Activated CD8-positive, alpha-beta T cell treated with anti-CD3 and anti-CD28 coated beads for 36 hours (primary cell): ENCODE data around the gene OSMR. TPM values are rescaled to one million over a fixed set of nuclear protein-coding genes. Genes with fewer than 3 reads are reported as not detected.

Source experiments
- ATAC-seq: fragments of 200-7000 bp; cut with Tn5 transposase; one replicate; pipeline ENCODE4 v1.10.0; 2021; ENCODE audit warnings: mild to moderate bottlenecking, moderate library complexity
- CTCF ChIA-PET: fragments of 350-600 bp; sonication (Branson Sonifier 250); formaldehyde crosslinking; loops from one replicate; lab custom pipeline; 2021; ENCODE audit warnings: antibody characterized with exemption; lab: Charles Lee
- POLR2A ChIA-PET: fragments of 350-600 bp; sonication (Branson Sonifier 250); formaldehyde crosslinking; loops from one replicate; lab custom pipeline; 2021; ENCODE audit warnings: antibody characterized with exemption; lab: Charles Lee
- DNase-seq: peaks from one replicate; pipeline ENCODE4 v3.0.0-alpha.2; 2020
- H3K27ac Mint-ChIP-seq: one replicate; pipeline ENCODE4 v1.8.0; 2021; ENCODE audit warnings: mild to moderate bottlenecking, mixed read lengths
- H3K27me3 Mint-ChIP-seq: one replicate; pipeline ENCODE4 v1.8.0; 2021; ENCODE audit warnings: mixed read lengths
- H3K36me3 Mint-ChIP-seq: one replicate; pipeline ENCODE4 v1.8.0; 2021; ENCODE audit warnings: low read depth, mixed read lengths
- H3K4me1 Mint-ChIP-seq: one replicate; pipeline ENCODE4 v1.8.0; 2021; ENCODE audit warnings: low read depth, mixed read lengths
- H3K4me3 Mint-ChIP-seq: one replicate; pipeline ENCODE4 v1.8.0; 2021; ENCODE audit warnings: mild to moderate bottlenecking, moderate library complexity, mixed read lengths
- H3K9me3 Mint-ChIP-seq: one replicate; pipeline ENCODE4 v1.8.0; 2021; ENCODE audit warnings: mixed read lengths
- intact Hi-C: fragments of 100-400 bp; cut with micrococcal nuclease; formaldehyde crosslinking; loops from one replicate; pipeline ENCODE4 v1.10.0; 2022
- total RNA-seq, 2 experiments: library from RNA; stranded (reverse); gene quantifications; one replicate each; pipeline ENCODE4 v1.2.3, GENCODE V29; 2021
- TF ChIP-seq, protein P1 (sequence below): fragments of 200-600 bp; IDR thresholded peaks from one replicate; pipeline ENCODE4 v1.8.0; 2022; ENCODE audit warnings: antibody characterized with exemption, mild to moderate bottlenecking

Gene OSMR
- total RNA-seq, 2 experiments from 2014 or later: not detected

- TF ChIP-seq, protein P1, sequence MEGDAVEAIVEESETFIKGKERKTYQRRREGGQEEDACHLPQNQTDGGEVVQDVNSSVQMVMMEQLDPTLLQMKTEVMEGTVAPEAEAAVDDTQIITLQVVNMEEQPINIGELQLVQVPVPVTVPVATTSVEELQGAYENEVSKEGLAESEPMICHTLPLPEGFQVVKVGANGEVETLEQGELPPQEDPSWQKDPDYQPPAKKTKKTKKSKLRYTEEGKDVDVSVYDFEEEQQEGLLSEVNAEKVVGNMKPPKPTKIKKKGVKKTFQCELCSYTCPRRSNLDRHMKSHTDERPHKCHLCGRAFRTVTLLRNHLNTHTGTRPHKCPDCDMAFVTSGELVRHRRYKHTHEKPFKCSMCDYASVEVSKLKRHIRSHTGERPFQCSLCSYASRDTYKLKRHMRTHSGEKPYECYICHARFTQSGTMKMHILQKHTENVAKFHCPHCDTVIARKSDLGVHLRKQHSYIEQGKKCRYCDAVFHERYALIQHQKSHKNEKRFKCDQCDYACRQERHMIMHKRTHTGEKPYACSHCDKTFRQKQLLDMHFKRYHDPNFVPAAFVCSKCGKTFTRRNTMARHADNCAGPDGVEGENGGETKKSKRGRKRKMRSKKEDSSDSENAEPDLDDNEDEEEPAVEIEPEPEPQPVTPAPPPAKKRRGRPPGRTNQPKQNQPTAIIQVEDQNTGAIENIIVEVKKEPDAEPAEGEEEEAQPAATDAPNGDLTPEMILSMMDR: no peak
- DNase-seq (no peak), ATAC-seq (no peak)
- ChIA-PET POLR2A (no interaction called here), CTCF (interaction anchor here (1.2 to 6.1 kb wide), 6 partner anchors 7 to 431 kb away, joined by 3 to 94 read pairs (median 16); no protein-coding TSS in a partner anchor)
- Mint-ChIP-seq H3K36me3 (no peaks in the 10 kb centered on the region), H3K4me3 (no peak overlapping the region), H3K4me1 (peaks cover 8% of the 10 kb centered on the region), H3K27ac (no peak overlapping the region), H3K9me3 (peaks cover 1% of the 10 kb centered on the region), H3K27me3 (peaks cover 22% of the 10 kb centered on the region)
- intact Hi-C loops: loop anchor here (2.0 kb wide), 1 partner anchor 367 kb away; no protein-coding TSS in a partner anchor
Observed at GRCh38 chr5:38807570-38808483, 38.0 kb upstream of the OSMR start.

GRCh38 chr5:38808666-38809343 lies 37.0 kb upstream of the OSMR start:
- TF ChIP-seq, protein P1: no peak
- Mint-ChIP-seq H3K36me3 (no peaks in the 10 kb centered on the region), H3K4me3 (no peak overlapping the region), H3K4me1 (peaks cover 8% of the 10 kb centered on the region), H3K27ac (no peak overlapping the region), H3K9me3 (peaks cover 1% of the 10 kb centered on the region), H3K27me3 (peaks cover 24% of the 10 kb centered on the region)
- intact Hi-C loops: loop anchor here (2.0 kb wide), 1 partner anchor 368 kb away; no protein-coding TSS in a partner anchor
- POLR2A ChIA-PET: no interaction called here
- ATAC-seq: no peak
- DNase-seq: no peak
- CTCF ChIA-PET: interaction anchor here (0.8 to 6.1 kb wide), 25 partner anchors 8 to 543 kb away, joined by 3 to 94 read pairs (median 4); no protein-coding TSS in a partner anchor

DNA sequence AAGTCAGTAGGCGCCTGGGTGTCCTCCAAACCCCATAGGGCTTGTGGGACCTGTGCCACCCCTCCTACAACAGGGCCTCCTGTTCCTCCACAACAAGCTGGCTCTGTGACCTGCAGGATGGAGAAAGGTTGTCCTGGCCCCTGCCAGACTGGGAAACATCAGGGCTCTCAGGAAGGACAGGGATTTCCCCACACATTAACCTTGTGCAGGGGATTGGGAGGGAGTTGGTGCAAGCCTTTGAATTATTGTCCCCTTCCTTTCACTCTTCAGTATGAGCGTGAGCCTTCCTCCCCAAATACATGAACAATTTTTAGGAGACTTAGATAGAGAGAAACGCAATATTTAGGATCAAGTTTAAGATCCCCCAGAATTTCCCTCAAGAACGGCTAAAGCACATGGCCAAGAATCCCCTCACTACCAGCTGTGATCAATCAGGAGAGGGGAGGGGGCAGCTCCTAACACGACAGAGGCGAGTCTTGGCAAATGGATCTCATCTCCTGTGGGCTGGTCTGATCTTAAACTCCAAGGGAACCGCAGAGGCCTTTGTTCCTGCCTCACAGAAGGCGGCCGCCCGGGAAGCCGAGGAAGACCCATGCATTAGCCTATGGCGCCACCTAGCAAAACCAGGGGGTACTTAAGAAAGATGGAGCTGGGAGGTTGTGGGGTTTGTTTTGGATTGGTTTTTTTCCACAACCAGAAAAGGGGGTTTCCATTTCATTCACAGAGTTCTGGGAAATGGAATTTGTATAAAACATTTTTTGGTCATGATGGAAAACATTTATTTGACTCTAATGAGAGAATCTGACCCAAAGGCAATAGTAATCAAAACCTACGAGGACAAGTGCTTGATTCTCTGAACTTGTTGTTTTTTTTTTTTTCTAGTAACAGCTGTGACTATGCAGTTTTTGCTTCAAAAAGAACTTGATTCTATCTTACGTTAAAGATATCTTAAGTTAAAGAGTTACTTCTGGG lies 36.1 kb upstream of the OSMR start:
- no peak overlapping the region for H3K27ac Mint-ChIP-seq
- H3K36me3 Mint-ChIP-seq: no peaks in the 10 kb centered on the region
- H3K9me3 Mint-ChIP-seq: peaks cover 1% of the 10 kb centered on the region
- ChIA-PET POLR2A (interaction anchor here (1.0 kb wide), 1 partner anchor 368 kb away, joined by 5 read pairs; no protein-coding TSS in a partner anchor), CTCF (interaction anchor here (0.6 to 6.1 kb wide), 42 partner anchors 9 to 544 kb away, joined by 3 to 94 read pairs (median 3); no protein-coding TSS in a partner anchor)
- TF ChIP-seq, protein P1: peak; percentile 77
- no peak overlapping the region for H3K4me3 Mint-ChIP-seq
- peak; percentile 77 for DNase-seq
- peaks cover 8% of the 10 kb centered on the region for H3K4me1 Mint-ChIP-seq
- ATAC-seq: peak; percentile 69
- H3K27me3 Mint-ChIP-seq: peaks cover 27% of the 10 kb centered on the region
- intact Hi-C loops: loop anchor here (2.0 kb wide), 1 partner anchor 369 kb away; no protein-coding TSS in a partner anchor

- Mint-ChIP-seq H3K4me1 (peaks cover 3% of the 10 kb centered on the region), H3K9me3 (no peaks in the 10 kb centered on the region), H3K27me3 (peaks cover 38% of the 10 kb centered on the region), H3K27ac (no peak overlapping the region), H3K36me3 (no peaks in the 10 kb centered on the region), H3K4me3 (no peak overlapping the region)
- intact Hi-C loops: no loop called here
- ChIA-PET POLR2A (interaction anchor here (0.9 kb wide), 1 partner anchor 40 kb away, joined by 3 read pairs; no protein-coding TSS in a partner anchor), CTCF (interaction anchor here (2.8 kb wide), 1 partner anchor 373 kb away, joined by 14 read pairs; no protein-coding TSS in a partner anchor)
- TF ChIP-seq, protein P1: no peak
- ATAC-seq (no peak), DNase-seq (no peak)
Observed at GRCh38 chr5:38814879-38815278, 30.9 kb upstream of the OSMR start.
